H1 (cell line): ENCODE results near the gene LCN2. TPM values are rescaled to one million over a fixed set of nuclear protein-coding genes. Genes with fewer than 3 reads are reported as not detected.

Experiments used
- CTCF ChIA-PET: fragments of 300-600 bp; sonication (Branson Sonifier 250); formaldehyde crosslinking; loops from one replicate; lab custom pipeline; 2021; ENCODE audit not compliant: partially characterized antibody; lab: Charles Lee
- POLR2A ChIA-PET: fragments of 300-600 bp; sonication (Branson Sonifier 250); formaldehyde crosslinking; loops from one replicate; lab custom pipeline; 2021; ENCODE audit warnings: inconsistent platforms; ENCODE audit not compliant: partially characterized antibody; lab: Charles Lee
- DNase-seq, 2 experiments: peaks; one replicate each; pipeline versions ENCODE4 v3.0.0 to v3.0.0-alpha.2; 2010 to 2022; ENCODE audit warnings: low spot score in 2 of 2, low read depth in 1 of 2, mixed read lengths in 1 of 2
- FAIRE-seq: peaks from 2 replicates; lab custom pipeline; 2011; peaks lifted over from hg19 to GRCh38; lab: Jason Lieb, UNC
- H2AFZ ChIP-seq: 2 replicates; pipeline ENCODE4 v1.8.1; 2012; ENCODE audit warnings: low read length, inconsistent platforms
- H2AK5ac ChIP-seq: 2 replicates; pipeline ENCODE4 v1.6.1; 2013; ENCODE audit warnings: low read depth, low read length
- H2BK120ac ChIP-seq: replicated peaks from 2 replicates; pipeline ENCODE3; 2013; ENCODE audit warnings: low read depth, low read length, inconsistent platforms
- H2BK12ac ChIP-seq: 2 replicates; pipeline ENCODE4 v1.6.1; 2013; ENCODE audit warnings: low read depth, low read length
- H2BK15ac ChIP-seq: 2 replicates; pipeline ENCODE4 v1.6.1; 2013; ENCODE audit warnings: low read length
- H2BK20ac ChIP-seq: 2 replicates; pipeline ENCODE4 v1.6.1; 2013; ENCODE audit warnings: low read length
- H2BK5ac ChIP-seq: 2 replicates; pipeline ENCODE4 v1.6.1; 2013; ENCODE audit warnings: low read depth, low read length
- H3K14ac ChIP-seq: 2 replicates; pipeline ENCODE4 v1.6.1; 2013; ENCODE audit warnings: inconsistent platforms; ENCODE audit not compliant: insufficient read length
- H3K18ac ChIP-seq: 2 replicates; pipeline ENCODE4 v1.6.1; 2013; ENCODE audit warnings: low read length; ENCODE audit errors: extremely low read depth
- H3K23ac ChIP-seq: 2 replicates; pipeline ENCODE4 v1.6.1; 2013; ENCODE audit warnings: inconsistent platforms; ENCODE audit not compliant: insufficient read length
- H3K23me2 ChIP-seq: 2 replicates; pipeline ENCODE4 v1.6.1; 2013; ENCODE audit warnings: low read depth, low read length
- H3K27ac ChIP-seq: 2 replicates; pipeline ENCODE4 v1.6.1; 2011; ENCODE audit warnings: low read depth, low read length, inconsistent platforms
- H3K27me3 ChIP-seq, 4 experiments: replicated peaks in 1 of 4; 1 replicate in 1 of 4; 2 replicates in 3 of 4; pipeline versions ENCODE4 v1.6.1 to v1.8.1; 2011 to 2013; ENCODE audit warnings: low read length in 3 of 4, mild to moderate bottlenecking in 3 of 4, inconsistent platforms in 2 of 4, mixed read lengths in 2 of 4, moderate library complexity in 1 of 4; ENCODE audit not compliant: control insufficient read depth in 3 of 4, insufficient read depth in 3 of 4; ENCODE audit errors: extremely low read depth in 1 of 4
- H3K36me3 ChIP-seq, 4 experiments: 2 replicates each; pipeline versions ENCODE4 v1.6.1 to v1.8.1; 2011 to 2013; ENCODE audit warnings: mild to moderate bottlenecking in 4 of 4, low read length in 3 of 4, moderate library complexity in 2 of 4, control low read depth in 1 of 4, inconsistent platforms in 1 of 4; ENCODE audit not compliant: insufficient read depth in 4 of 4, control insufficient read depth in 2 of 4
- H3K4ac ChIP-seq: replicated peaks from 2 replicates; pipeline ENCODE3; 2013; ENCODE audit warnings: low read length, low read depth, mixed read lengths, inconsistent platforms; ENCODE audit not compliant: insufficient read length
- H3K4me1 ChIP-seq, 4 experiments: replicated peaks in 1 of 4; 1 replicate in 1 of 4; 2 replicates in 3 of 4; pipeline versions ENCODE4 v1.6.1 to v1.8.1; 2011 to 2013; ENCODE audit warnings: low read length in 3 of 4, inconsistent platforms in 2 of 4, mixed read lengths in 1 of 4; ENCODE audit not compliant: insufficient read depth in 4 of 4, control insufficient read depth in 3 of 4
- H3K4me2 ChIP-seq, 2 experiments: 2 replicates each; pipeline versions ENCODE4 v1.6.1 to v1.8.1; 2011 to 2013; ENCODE audit warnings: low read depth in 2 of 2, low read length in 2 of 2, control low read depth in 1 of 2, inconsistent platforms in 1 of 2, mild to moderate bottlenecking in 1 of 2; ENCODE audit not compliant: insufficient read depth in 1 of 2
- H3K4me3 ChIP-seq, 4 experiments: fragments of 200-600, 300-600 bp in 1 of 4; sonication (generic), shearing (Covaris generic), sonication (Bioruptor Twin) in 1 of 4; 2 replicates each; pipeline versions ENCODE4 v1.5.1 to v1.8.1; 2011 to 2016; ENCODE audit warnings: low read length in 4 of 4, low read depth in 3 of 4, control low read depth in 2 of 4, inconsistent platforms in 2 of 4, mild to moderate bottlenecking in 2 of 4, mixed read lengths in 1 of 4, moderate library complexity in 1 of 4; ENCODE audit not compliant: insufficient read depth in 2 of 4; ENCODE audit errors: extremely low read depth in 1 of 4
- H3K56ac ChIP-seq: replicated peaks from 2 replicates; pipeline ENCODE3; 2013; ENCODE audit warnings: low read depth, mild to moderate bottlenecking, mixed read lengths, low read length, inconsistent platforms; ENCODE audit not compliant: insufficient read length
- H3K79me1 ChIP-seq: 2 replicates; pipeline ENCODE4 v1.6.1; 2013; ENCODE audit warnings: low read depth, low read length, control low read depth
- H3K79me2 ChIP-seq, 2 experiments: 2 replicates each; pipeline versions ENCODE4 v1.6.1 to v1.8.1; 2012 to 2013; ENCODE audit warnings: low read length in 2 of 2, mild to moderate bottlenecking in 2 of 2, inconsistent platforms in 1 of 2; ENCODE audit not compliant: insufficient read depth in 2 of 2, control insufficient read depth in 1 of 2
- H3K9ac ChIP-seq, 4 experiments: replicated peaks in 1 of 4; 1 replicate in 1 of 4; 2 replicates in 3 of 4; pipeline versions ENCODE4 v1.6.1 to v1.8.1; 2011 to 2013; ENCODE audit warnings: low read depth in 3 of 4, low read length in 3 of 4, control low read depth in 2 of 4, mild to moderate bottlenecking in 2 of 4, moderate library complexity in 2 of 4, inconsistent platforms in 1 of 4; ENCODE audit errors: extremely low read depth in 1 of 4
- H3K9me3 ChIP-seq, 2 experiments: 2 replicates each; pipeline versions ENCODE4 v1.6.1 to v1.8.1; 2012 to 2013; ENCODE audit warnings: mild to moderate bottlenecking in 2 of 2, moderate library complexity in 2 of 2, control low read depth in 1 of 2, inconsistent platforms in 1 of 2, low read depth in 1 of 2, low read length in 1 of 2, mixed read lengths in 1 of 2; ENCODE audit not compliant: insufficient read depth in 2 of 2
- H4K20me1 ChIP-seq, 2 experiments: replicated peaks in 1 of 2; 2 replicates each; pipeline versions ENCODE3 to v1.8.1; 2011 to 2013; ENCODE audit warnings: inconsistent platforms in 2 of 2, low read length in 2 of 2, mild to moderate bottlenecking in 1 of 2; ENCODE audit not compliant: insufficient read depth in 2 of 2, control insufficient read depth in 1 of 2
- H4K5ac ChIP-seq: 2 replicates; pipeline ENCODE4 v1.6.1; 2013; ENCODE audit warnings: low read length, low read depth, mixed read lengths, inconsistent platforms; ENCODE audit not compliant: insufficient read length
- H4K8ac ChIP-seq: 2 replicates; pipeline ENCODE4 v1.8.0; 2013; ENCODE audit warnings: mild to moderate bottlenecking, moderate library complexity, low read length, inconsistent platforms; ENCODE audit not compliant: insufficient read depth; ENCODE audit errors: extremely low read depth
- H4K91ac ChIP-seq: replicated peaks from 2 replicates; pipeline ENCODE3; 2013; ENCODE audit warnings: low read length, mixed read lengths, inconsistent platforms; ENCODE audit not compliant: insufficient read length
- BCL11A ChIP-seq, 2 experiments: IDR thresholded peaks; one replicate each; pipeline ENCODE4 v1.6.1; 2011; ENCODE audit warnings: low read depth in 2 of 2, low read length in 2 of 2, mild to moderate bottlenecking in 2 of 2
- CHD1 ChIP-seq: IDR thresholded peaks from 2 replicates; pipeline ENCODE4 v1.6.1; 2012; ENCODE audit warnings: low read depth, low read length, improper control_type of control experiment
- CHD2 ChIP-seq: IDR thresholded peaks from 2 replicates; pipeline ENCODE4 v1.6.1; 2012; ENCODE audit warnings: low read length, improper control_type of control experiment
- GABPA ChIP-seq: IDR thresholded peaks from 2 replicates; pipeline ENCODE4 v1.6.1; 2011; ENCODE audit warnings: mild to moderate bottlenecking, low read length, moderate library complexity, borderline replicate concordance; ENCODE audit not compliant: insufficient read depth
- KDM1A ChIP-seq: fragments of 200-600, 300-600 bp; sonication (generic); IDR thresholded peaks from 2 replicates; pipeline ENCODE4 v1.7.1; 2016; ENCODE audit warnings: mild to moderate bottlenecking, low read length, borderline replicate concordance
- ZNF274 ChIP-seq: IDR thresholded peaks from 2 replicates; pipeline ENCODE4 v1.7.0; 2012; ENCODE audit warnings: low read length, borderline replicate concordance; ENCODE audit errors: extremely low read depth
- WGBS, 2 experiments: shearing (Covaris generic) in 1 of 2; methylation state at CpG; one replicate each; pipeline versions ENCODE4 v1.1.6 to v1.1.7; 2013 to 2015; ENCODE audit warnings: low lambda C conversion rate in 2 of 2, mixed read lengths in 2 of 2, inconsistent platforms in 1 of 2, low coverage in 1 of 2, missing lambda C conversion rate in 1 of 2; ENCODE audit not compliant: insufficient replicate concordance in 2 of 2, insufficient coverage in 1 of 2, insufficient read length in 1 of 2; ENCODE audit errors: extremely low coverage in 1 of 2, missing lambda C conversion rate in 1 of 2; 5-methylcytosine and 5-hydroxymethylcytosine counted together
- polyA plus RNA-seq, 7 experiments: library from polyadenylated mRNA; depleted of rRNA in 3 of 7; stranded (reverse) in 5 of 7; unstranded in 2 of 7; fragments of >200 nt in 5 of 7; fragments of 200-250 nt in 2 of 7; gene quantifications; 1 replicate in 5 of 7; 2 replicates in 1 of 7; 4 replicates in 1 of 7; pipeline versions ENCODE4 v1.2.1 to v1.2.3, GENCODE V29; 2011 to 2013; ENCODE audit warnings: missing spikeins in 2 of 7, mixed read lengths in 2 of 7
- total RNA-seq: library from RNA; stranded (reverse); fragmentation: NEBNext Ultra II Directional; extraction: Animal tissue kit (Norgen Biotek cat#: 25700); gene quantifications from 2 replicates; pipeline ENCODE4 v1.2.1, GENCODE V29; 2021

Gene LCN2
- total and polyA plus RNA-seq, 2 of the 8 experiments (the other 6 are each of a cell fraction or from before 2014, with no cell fraction given), result 1.1 to 1.6 TPM

DNA sequence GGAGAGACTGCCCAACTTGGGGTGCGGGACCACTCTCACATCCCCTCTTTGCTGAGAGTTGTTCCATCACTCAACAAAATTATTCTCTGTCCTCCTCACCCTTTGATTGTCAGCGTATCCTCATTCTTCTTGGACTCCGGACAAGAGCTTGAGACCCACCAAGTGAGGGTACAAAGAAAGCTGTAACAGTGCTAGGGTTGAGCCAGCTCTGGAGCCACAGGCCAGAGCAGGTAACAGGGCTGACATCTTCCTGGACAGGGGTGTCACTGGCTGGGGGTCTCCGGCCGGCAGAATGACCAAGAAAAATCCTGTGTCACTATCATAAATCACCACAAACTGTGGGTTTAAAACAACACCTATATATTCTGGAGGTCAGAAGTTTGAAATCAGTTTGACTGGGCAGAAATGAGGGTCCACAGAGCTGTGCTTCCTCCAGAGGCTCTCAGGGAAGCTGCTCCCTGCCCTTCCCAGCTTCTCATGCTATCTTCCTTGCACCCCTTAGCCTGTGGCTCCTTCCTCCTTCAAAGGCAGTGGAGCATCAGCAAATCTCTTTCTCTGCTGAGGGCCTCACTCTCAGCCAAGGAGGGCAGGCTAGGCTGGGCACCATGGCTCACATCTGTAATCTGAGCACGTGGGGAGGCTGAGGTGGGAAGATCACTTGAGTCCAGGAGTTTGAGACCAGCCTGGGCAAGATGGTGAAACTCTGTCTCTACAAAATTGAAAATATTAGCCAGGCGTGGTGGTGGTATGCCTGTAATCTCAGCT is 6.7 kb downstream of the LCN2 start:
- WGBS, 2 experiments, result 83% methylated on average over 7 of the region's 7 CpGs; no CpG with 5 or more reads in 1 of the 2 experiments
- no peaks in the 10 kb centered on the region for H3K9me3 ChIP-seq
- H3K4ac ChIP-seq, result no peak overlapping the region
- no peak overlapping the region for H2BK120ac ChIP-seq
- no peaks in the 10 kb centered on the region; a peak in 2 of 7 replicates for H3K27me3 ChIP-seq
- no peak overlapping the region for H3K23ac ChIP-seq
- H3K14ac ChIP-seq, result no peak overlapping the region
- TF ChIP-seq KDM1A (no peak), CHD1 (no peak), BCL11A (IDR thresholded peaks at IDR 0.05; ENCODE audit: low read depth in 2 of 2, low read length in 2 of 2) (no peak), GABPA (no peak), ZNF274 (no peak), CHD2 (no peak)
- no peak overlapping the region for H3K4me3 ChIP-seq
- no peak overlapping the region for H2BK5ac ChIP-seq
- H4K91ac ChIP-seq, result no peak overlapping the region
- no peak overlapping the region for H2BK12ac ChIP-seq
- no peak overlapping the region for H2AK5ac ChIP-seq
- FAIRE-seq (no peak), DNase-seq (no peak)
- ChIA-PET POLR2A (interaction anchor here (1.5 kb wide), 1 partner anchor 57 kb away, joined by 5 read pairs; no protein-coding TSS in a partner anchor), CTCF (interaction anchor here (1.2 to 3.4 kb wide), 6 partner anchors 10 to 1581 kb away, joined by 3 to 13 read pairs (median 4); no protein-coding TSS in a partner anchor)
- H3K27ac ChIP-seq, result no peak overlapping the region
- no peak overlapping the region for H3K9ac ChIP-seq
- H3K79me1 ChIP-seq, result no peaks in the 10 kb centered on the region
- H2BK15ac ChIP-seq, result no peak overlapping the region
- H3K23me2 ChIP-seq, result peaks cover 5% of the 10 kb centered on the region; the same call in 1 of the 2 replicates
- no peak overlapping the region for H4K5ac ChIP-seq
- H3K4me2 ChIP-seq, result no peak overlapping the region
- H4K8ac ChIP-seq, result no peak overlapping the region
- no peaks in the 10 kb centered on the region for H3K79me2 ChIP-seq
- H2AFZ ChIP-seq, result no peak overlapping the region
- no peak overlapping the region for H3K56ac ChIP-seq
- no peaks in the 10 kb centered on the region for H3K36me3 ChIP-seq
- H3K18ac ChIP-seq, result no peak overlapping the region
- no peak overlapping the region for H2BK20ac ChIP-seq
- H3K4me1 ChIP-seq, result peaks cover 0 to 8% (median 2%) of the 10 kb centered on the region in 4 experiments; a peak in 6 of 7 replicates
- H4K20me1 ChIP-seq, result peaks cover 0 to 2% of the 10 kb centered on the region in 2 experiments
